DND-41 (cell line): Measurements from ENCODE around the gene PANX1.

ENCODE experiments used
- ATAC-seq: fragments of 200-7000 bp; cut with Tn5 transposase; 3 replicates; pipeline ENCODE4 v1.9.1; 2021; ENCODE audit warnings: low read depth; ENCODE audit not compliant: insufficient read depth
- DNase-seq: peaks from one replicate; pipeline ENCODE4 v3.0.0-alpha.2; 2020
- H2AFZ ChIP-seq: 2 replicates; pipeline ENCODE4 v1.6.0; 2012; ENCODE audit warnings: low read depth, low read length
- H3K27ac ChIP-seq: 2 replicates; pipeline ENCODE4 v1.5.1; 2012; ENCODE audit warnings: low read length, inconsistent platforms
- H3K27me3 ChIP-seq: fragments of 200-600 bp; sonication (generic); 2 replicates; pipeline ENCODE4 v1.6.0; 2012; ENCODE audit warnings: low read length, mild to moderate bottlenecking, inconsistent platforms; ENCODE audit not compliant: insufficient read depth, poor library complexity
- H3K36me3 ChIP-seq: 2 replicates; pipeline ENCODE4 v1.5.1; 2012; ENCODE audit warnings: low read length, inconsistent platforms; ENCODE audit not compliant: insufficient read depth
- H3K4me1 ChIP-seq: 2 replicates; pipeline ENCODE4 v1.5.1; 2012; ENCODE audit warnings: mild to moderate bottlenecking, low read length; ENCODE audit not compliant: insufficient read depth
- H3K4me2 ChIP-seq: 2 replicates; pipeline ENCODE4 v1.6.0; 2012; ENCODE audit warnings: mild to moderate bottlenecking, moderate library complexity, low read length, inconsistent platforms; ENCODE audit not compliant: insufficient read depth
- H3K4me3 ChIP-seq, 2 experiments: fragments of 200-600 bp in 1 of 2; shearing (Covaris generic) in 1 of 2; 2 replicates each; pipeline ENCODE4 v1.5.1; 2012 to 2016; ENCODE audit warnings: inconsistent platforms in 2 of 2, low read length in 2 of 2, mild to moderate bottlenecking in 2 of 2, low read depth in 1 of 2, moderate library complexity in 1 of 2
- H3K79me2 ChIP-seq: 2 replicates; pipeline ENCODE4 v1.6.0; 2012; ENCODE audit warnings: low read length, inconsistent platforms; ENCODE audit not compliant: insufficient read depth
- H3K9ac ChIP-seq: 2 replicates; pipeline ENCODE4 v1.6.0; 2012; ENCODE audit warnings: low read depth, mild to moderate bottlenecking, inconsistent platforms, low read length, moderate library complexity
- H3K9me3 ChIP-seq: 2 replicates; pipeline ENCODE4 v1.5.1; 2012; ENCODE audit warnings: low read length, moderate library complexity, mild to moderate bottlenecking, inconsistent platforms; ENCODE audit not compliant: insufficient read depth, severe bottlenecking
- H4K20me1 ChIP-seq: 2 replicates; pipeline ENCODE4 v1.6.0; 2012; ENCODE audit warnings: low read length; ENCODE audit not compliant: insufficient read depth
- EZH2 ChIP-seq: IDR thresholded peaks from 3 replicates; pipeline ENCODE4 v1.6.1; 2012; ENCODE audit warnings: borderline replicate concordance, low read depth, mild to moderate bottlenecking, moderate library complexity, low read length, inconsistent platforms; ENCODE audit not compliant: severe bottlenecking
- TF ChIP-seq, protein P1 (sequence below): IDR thresholded peaks from 2 replicates; pipeline ENCODE4 v1.5.1; 2012; ENCODE audit warnings: borderline replicate concordance, low read length, moderate library complexity, mild to moderate bottlenecking; ENCODE audit not compliant: poor library complexity, severe bottlenecking; ENCODE audit errors: extremely low read depth

The PANX1 gene

DNA sequence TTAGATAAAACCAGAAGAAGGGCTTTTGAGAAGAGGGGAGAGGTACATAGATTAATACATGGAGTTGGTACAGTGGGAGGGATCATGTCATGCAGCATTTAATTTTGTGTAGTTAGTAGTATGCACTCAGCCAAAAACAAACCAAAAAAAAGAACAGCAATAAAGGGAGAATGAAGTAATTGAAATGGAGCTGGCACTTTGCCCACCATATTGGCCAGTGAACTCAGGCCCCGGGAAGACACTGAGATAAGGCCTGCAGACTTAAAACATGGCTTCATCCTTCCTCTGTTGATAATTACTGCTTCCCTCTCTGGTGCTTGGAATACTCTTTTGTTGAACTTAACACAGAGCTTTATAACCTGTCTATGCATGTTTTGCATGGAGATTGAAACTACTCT is 3.1 kb downstream of the PANX1 start:
- Histone ChIP-seq H3K4me1 (peaks cover 61% of the 10 kb centered on the region), H3K36me3 (no peaks in the 10 kb centered on the region; the same call in 1 of the 2 replicates), H2AFZ (no peak overlapping the region), H3K79me2 (peaks cover 89% of the 10 kb centered on the region), H3K9ac (no peak overlapping the region), H3K4me2 (peak overlapping the region; percentile 85; the same call in 1 of the 2 replicates), H3K27me3 (no peaks in the 10 kb centered on the region), H3K4me3 (peak overlapping the region in 1 of 2 experiments; percentile 78; a peak in 1 of 4 replicates), H3K27ac (no peak overlapping the region), H3K9me3 (no peaks in the 10 kb centered on the region), H4K20me1 (peaks cover 49% of the 10 kb centered on the region)
- DNase-seq (no peak), ATAC-seq (no peak)
- TF ChIP-seq EZH2 = no peak
- TF ChIP-seq, protein P1, sequence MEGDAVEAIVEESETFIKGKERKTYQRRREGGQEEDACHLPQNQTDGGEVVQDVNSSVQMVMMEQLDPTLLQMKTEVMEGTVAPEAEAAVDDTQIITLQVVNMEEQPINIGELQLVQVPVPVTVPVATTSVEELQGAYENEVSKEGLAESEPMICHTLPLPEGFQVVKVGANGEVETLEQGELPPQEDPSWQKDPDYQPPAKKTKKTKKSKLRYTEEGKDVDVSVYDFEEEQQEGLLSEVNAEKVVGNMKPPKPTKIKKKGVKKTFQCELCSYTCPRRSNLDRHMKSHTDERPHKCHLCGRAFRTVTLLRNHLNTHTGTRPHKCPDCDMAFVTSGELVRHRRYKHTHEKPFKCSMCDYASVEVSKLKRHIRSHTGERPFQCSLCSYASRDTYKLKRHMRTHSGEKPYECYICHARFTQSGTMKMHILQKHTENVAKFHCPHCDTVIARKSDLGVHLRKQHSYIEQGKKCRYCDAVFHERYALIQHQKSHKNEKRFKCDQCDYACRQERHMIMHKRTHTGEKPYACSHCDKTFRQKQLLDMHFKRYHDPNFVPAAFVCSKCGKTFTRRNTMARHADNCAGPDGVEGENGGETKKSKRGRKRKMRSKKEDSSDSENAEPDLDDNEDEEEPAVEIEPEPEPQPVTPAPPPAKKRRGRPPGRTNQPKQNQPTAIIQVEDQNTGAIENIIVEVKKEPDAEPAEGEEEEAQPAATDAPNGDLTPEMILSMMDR = no peak

DNA sequence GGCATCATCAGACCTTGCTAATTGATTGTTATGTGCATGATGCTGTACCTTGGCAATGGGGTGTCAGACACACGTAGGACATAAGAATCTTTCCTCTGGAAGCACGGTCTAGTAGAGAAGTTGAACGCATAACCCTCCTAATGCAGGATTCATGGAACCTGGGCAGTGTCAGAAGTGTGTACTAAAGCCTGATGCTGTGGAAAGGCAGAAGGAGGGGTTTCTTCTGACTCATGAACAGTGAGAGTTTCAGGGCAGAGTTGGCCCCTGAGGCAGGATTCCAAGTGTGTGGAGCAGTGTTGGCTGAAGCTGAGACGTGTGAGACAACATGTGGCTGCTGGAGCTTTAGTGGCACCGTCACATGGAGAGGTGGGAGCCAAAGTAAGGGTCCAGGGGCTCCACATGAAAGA is 3.5 kb downstream of the PANX1 start:
- Histone ChIP-seq H3K4me3 (peak overlapping the region in 1 of 2 experiments; percentile 78; a peak in 1 of 4 replicates), H3K27ac (no peak overlapping the region), H2AFZ (no peak overlapping the region), H3K9ac (no peak overlapping the region; the same call in 1 of the 2 replicates), H3K36me3 (no peaks in the 10 kb centered on the region; the same call in 1 of the 2 replicates), H3K79me2 (peaks cover 93% of the 10 kb centered on the region), H4K20me1 (peaks cover 50% of the 10 kb centered on the region), H3K4me2 (peak overlapping the region; percentile 85; the same call in 1 of the 2 replicates), H3K27me3 (no peaks in the 10 kb centered on the region), H3K9me3 (no peaks in the 10 kb centered on the region), H3K4me1 (peaks cover 57% of the 10 kb centered on the region)
- DNase-seq (no peak), ATAC-seq (no peak)
- TF ChIP-seq EZH2 = no peak

DNA sequence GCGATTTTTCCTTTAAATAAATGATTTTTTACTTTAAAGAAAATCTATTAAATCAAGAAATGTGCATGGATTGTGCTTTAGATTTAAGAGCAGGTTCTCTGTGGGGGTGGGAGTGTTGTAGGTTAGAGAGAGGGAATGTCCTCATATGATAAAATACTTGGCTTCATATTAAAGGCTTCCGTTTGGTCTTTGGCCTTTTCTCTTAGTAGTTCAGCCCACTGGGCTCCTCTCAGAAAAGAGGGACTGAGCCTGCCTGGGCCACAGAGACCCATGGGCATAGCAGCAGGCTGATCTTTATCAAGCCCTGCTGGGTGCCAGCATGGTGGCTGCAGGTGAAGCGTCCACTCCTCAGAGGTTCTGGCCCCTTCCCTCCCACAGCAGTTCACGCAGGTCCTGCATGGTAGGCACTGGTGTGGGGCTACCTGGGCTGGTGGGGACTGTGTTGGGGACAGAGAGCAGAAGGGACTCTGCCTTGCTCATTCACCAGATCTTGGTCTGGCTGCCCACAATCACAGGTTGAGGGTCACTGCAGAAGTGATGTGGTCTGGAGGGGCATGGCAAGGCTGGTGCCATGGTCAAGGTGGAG is 4.3 kb downstream of the PANX1 start:
- H3K4me2 ChIP-seq = peak overlapping the region; percentile 25
- H3K79me2 ChIP-seq = peaks cover 94% of the 10 kb centered on the region

DNA sequence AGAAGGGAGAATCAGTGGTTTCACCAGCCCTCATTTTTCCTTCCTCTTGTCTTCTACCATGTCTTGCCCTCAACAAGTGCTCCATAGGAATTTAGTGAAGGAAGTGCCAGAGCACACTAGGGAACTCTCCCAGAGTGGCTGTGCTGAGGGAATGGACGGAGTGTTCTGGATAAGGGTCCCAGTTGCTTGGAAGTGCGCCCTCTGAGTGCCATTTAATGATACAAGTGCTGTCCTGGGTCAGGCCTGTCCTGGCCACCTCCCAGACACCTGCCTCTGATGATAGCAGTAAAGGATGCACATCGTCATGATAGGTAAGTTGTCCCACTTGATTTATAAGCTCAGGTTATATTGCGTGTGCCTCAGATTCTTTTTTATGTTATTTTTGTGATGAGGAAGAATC is 5.1 kb downstream of the PANX1 start:
- no peak for TF ChIP-seq EZH2
- TF ChIP-seq, protein P1 = no peak
- no peak overlapping the region for H2AFZ ChIP-seq
- H3K9me3 ChIP-seq = no peaks in the 10 kb centered on the region
- H3K4me2 ChIP-seq = 0 out of 2 replicates have a peak overlapping the region, but pooled peaks have one; percentile 25
- no peak overlapping the region for H3K9ac ChIP-seq
- no peak overlapping the region for H3K27ac ChIP-seq
- no peaks in the 10 kb centered on the region; the same call in 1 of the 2 replicates for H3K36me3 ChIP-seq
- peaks cover 94% of the 10 kb centered on the region for H3K79me2 ChIP-seq
- ATAC-seq (no peak), DNase-seq (no peak)
- H3K4me1 ChIP-seq = peaks cover 45% of the 10 kb centered on the region
- H3K27me3 ChIP-seq = no peaks in the 10 kb centered on the region
- H4K20me1 ChIP-seq = peaks cover 57% of the 10 kb centered on the region
- no peak overlapping the region for H3K4me3 ChIP-seq

More for the DNA sequence above, 4.3 kb downstream of the PANX1 start:
- Histone ChIP-seq H3K36me3 (no peaks in the 10 kb centered on the region; the same call in 1 of the 2 replicates), H3K27me3 (no peaks in the 10 kb centered on the region), H4K20me1 (peaks cover 54% of the 10 kb centered on the region), H3K9me3 (no peaks in the 10 kb centered on the region), H3K9ac (no peak overlapping the region), H3K27ac (no peak overlapping the region), H3K4me1 (peaks cover 49% of the 10 kb centered on the region), H2AFZ (no peak overlapping the region), H3K4me3 (0 out of 4 replicates have a peak overlapping the region, but pooled peaks of 1 of the 2 experiments have one; percentile 10)
- no peak for ATAC-seq
- TF ChIP-seq, protein P1 = no peak
- no peak for TF ChIP-seq EZH2
- no peak for DNase-seq
